ENCODE measurements around the gene CRMP1.
"Not testable (repeated sequence)": the region's sequence is repeated elsewhere in the genome, so short reads cannot be mapped to it uniquely, and the experiment has no call there.

CRMP1 gene

DNA sequence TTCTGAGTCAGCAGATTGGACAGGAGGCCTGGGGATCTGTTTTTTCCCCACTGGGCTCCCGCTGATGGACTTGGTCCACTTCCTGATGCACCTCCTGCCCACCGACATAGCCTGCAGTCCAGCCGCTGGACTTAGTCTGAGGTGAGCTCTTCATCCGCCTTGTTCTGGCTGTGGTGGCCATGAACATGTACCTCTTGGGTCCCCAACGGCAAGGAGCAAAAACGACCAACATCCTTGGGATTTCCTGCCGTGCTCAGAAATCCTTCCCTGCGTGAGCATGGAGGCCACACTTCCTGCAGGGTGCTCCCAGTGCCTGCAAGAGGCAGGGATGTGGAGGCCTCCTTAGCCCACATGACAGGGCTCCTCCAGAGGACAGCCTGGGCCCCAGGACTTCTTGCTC lies 76.8 kb downstream of the CRMP1 start:
- DNase-seq = no peak

DNA sequence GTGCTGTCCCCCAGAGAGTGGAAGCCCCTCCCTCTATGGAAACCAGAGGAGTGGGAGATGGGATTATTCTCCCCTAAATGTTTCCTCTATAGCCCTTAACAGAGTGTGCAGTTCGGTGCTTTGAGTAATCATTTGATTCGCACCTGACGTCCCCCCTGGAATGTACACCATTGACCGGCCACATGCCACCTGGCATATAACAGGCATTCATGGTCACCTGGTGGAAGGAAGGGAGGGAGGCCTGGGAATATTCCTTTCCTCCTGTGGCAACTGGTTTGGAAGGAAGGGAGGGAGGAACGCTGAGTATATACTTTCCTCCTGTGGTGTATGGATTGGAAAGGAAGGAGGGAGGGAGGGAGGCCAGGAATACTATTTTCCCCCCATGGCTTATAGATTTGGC lies 77.2 kb downstream of the CRMP1 start:
- no peak for DNase-seq

DNA sequence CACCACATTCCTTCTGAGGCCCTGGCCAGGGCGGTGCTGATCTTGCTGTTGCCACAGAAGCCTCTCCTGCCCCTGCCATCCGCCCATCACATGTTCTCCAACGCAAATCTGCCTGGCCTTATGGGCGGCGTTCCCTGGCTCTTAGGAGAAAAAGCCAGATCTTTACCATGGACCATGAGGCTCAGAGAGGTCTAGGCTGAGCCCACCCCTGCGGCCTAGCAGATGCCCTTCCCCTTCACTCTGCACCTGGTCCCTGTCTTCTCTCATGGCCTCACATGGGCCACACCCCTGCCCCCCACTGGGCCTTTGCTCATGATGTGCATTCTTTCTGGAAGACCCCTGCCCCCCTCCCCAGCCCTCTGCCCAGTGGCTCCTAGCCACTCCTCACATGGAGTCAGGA lies 78.5 kb downstream of the CRMP1 start:
- DNase-seq = no peak

DNA sequence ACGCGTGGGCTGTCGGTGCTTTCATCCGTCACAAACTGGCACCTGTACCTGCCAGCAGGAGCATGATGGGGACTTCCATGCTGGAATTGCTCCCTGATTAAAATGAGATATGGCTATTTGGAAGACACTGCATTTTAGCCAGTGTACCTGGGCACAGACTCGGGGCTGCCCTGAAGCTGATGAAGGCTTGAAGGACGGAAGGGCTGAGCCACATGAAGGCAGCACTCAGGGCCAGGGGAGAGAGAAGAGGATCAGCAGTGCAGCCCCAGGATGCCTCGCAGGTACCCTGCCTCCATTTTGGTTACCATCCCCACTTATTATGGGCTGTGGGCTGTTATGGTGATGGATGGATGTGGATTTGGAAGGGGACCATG lies 79.0 kb downstream of the CRMP1 start:
- no peak for DNase-seq

DNA sequence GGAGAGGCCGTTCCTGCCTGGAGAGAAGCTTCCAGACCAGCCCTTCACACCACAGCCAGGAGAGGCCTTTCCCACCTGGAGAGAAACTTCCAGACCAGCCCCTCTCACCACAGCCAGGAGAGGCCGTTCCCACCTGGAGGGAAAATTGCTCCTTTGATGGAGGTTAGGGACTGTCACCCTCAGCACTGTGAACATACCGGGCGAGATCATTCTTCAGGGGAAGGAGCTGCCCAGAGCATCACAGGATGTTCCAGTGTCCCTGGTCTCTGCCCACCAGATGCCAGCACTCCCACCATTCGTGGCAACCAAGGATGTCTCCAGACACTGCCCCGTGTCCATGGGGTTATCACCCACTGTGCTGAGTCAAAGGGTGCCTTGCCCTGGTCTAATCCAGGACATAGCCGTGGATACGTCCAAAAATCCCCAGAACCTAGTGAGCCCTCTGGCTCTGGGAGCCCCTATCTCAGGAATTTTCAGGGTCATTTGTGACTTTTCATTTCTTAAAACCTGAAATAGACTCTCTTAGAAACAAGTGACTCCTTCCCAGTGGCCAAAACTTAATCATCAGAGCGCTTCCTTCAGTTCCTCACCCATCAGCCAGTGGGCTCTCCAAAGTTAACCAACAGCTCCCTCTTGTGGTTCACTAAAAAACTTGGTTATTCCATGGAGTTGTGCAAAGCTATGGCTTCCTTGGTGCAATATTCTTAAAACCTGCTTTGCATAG lies 80.2 kb downstream of the CRMP1 start:
- no peak for DNase-seq

DNA sequence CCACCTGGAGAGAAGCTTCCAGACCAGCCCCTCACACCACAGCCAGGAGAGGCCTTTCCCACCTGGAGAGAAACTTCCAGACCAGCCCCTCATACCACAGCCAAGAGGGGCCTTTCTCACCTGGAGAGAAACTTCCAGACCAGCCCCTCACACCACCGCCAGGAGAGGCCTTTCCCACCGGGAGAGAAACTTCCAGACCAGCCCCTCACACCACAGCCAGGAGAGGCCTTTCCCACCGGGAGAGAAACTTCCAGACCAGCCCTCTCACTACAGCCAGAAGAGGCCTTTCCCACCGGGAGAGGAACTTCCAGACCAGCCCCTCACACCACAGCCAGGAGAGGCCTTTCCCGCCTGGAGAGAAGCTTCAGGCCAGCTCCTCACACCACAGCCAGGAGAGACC lies 80.8 kb downstream of the CRMP1 start:
- DNase-seq = not testable (repeated sequence)

DNA sequence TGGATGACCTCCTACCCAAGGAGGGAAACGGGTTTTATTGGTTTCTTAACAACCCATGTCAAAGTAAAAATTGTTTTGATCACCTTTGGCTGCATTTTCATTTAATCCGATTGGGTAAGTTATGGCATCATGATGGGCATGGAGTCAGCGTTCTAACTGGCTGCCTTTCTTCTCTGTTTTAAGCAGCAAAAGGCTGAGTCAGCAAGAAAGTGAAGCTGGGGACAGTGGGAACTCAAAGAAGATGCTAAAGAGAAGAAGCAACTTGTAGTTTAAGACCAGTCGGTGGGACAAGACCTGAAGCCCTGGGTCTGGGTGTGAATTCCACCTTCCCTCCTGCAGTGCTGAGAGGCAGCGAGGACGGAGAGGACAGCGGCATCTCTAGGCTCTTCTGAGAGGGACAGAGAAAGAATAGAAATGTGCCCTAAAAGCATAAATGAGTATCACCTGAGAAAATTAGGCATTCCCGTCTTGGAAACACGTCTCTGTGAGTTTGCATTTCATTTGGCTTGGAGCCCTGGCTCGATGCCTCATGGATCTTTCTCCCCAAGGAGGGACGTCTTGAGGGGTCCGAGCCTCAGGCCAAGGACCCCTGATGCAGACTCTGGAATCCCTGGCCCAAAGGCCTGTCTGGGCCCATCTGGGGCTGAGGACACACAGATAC lies 82.0 kb downstream of the CRMP1 start:
- no peak for DNase-seq

DNA sequence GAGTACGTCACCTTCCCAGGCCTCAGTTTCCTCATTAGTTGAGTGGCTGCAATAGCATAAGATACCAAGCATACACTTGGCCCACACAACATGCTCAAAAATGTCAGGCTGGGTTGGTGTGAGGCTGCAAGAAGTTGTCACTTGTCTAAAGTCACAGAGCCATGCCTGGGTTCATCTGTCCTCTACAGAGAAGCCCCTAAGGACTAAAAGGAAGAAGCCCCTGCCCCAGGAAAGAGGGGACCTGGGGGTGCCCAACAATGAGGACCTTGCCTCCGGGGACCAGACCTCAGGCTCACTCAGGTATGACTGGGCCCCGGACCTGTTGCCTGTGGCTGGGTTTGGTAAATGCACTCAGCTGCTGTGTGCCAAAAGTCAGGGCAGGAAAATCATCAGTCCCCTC lies 82.7 kb downstream of the CRMP1 start:
- DNase-seq = no peak

DNA sequence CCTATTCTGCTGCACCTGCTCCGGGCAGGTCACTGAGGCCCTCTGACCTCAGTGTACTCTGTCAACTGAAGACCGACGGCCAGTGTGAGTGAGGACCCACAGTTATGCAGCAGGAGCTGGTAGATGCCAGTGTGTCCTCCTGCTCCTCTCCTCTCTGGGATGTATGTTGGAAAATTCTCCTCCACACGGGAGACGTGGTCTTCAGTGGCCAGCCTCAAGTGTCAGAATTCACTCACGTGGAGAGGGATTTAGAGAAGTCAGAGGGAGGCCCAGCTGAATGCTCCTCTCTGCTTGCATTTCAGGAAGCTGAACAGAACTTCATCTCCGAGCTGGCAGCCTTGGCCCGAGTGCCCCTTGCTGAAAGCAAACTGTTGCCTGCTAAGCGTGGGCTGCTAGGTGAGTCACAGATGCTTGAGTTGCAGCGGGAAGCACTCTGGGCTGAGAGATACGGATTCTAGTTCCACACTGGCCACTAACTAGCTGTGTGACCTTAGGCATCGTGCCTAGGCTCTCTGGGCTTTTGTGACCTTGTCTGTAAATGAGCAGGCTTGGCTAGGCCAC lies 83.6 kb downstream of the CRMP1 start:
- DNase-seq = no peak

DNA sequence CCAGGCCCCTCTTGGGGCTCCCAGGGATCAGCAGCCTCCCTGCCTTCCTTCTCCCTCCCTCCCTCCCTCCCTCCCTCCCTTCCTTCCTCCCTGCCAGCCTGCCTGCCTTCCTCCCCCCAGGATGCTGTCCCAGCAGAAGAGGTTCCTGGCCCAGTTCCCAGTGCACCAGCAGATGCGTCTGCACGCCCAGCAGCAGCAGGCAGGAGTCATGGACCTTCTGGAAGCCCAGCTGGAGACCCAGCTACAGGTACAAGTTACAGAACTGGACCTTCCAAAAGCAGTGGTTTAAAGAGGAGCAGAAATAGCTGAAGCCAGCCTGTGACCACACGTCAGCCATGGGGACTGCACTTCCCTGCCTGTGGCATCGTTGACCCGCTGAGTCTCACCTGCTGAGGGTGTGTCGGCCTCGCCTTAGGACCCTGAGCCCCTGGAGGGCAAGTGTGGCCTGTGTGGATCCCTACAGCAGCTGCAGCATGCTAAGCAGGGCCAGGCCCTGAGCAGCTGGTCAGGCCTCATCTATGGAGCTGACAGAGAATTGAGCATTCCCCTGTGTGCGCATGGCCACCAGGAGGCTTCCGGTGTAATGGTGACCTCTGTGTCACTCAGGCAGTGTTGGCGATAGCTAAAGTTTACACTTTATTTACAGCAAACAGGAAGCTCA lies 84.7 kb downstream of the CRMP1 start:
- DNase-seq = no peak

DNA sequence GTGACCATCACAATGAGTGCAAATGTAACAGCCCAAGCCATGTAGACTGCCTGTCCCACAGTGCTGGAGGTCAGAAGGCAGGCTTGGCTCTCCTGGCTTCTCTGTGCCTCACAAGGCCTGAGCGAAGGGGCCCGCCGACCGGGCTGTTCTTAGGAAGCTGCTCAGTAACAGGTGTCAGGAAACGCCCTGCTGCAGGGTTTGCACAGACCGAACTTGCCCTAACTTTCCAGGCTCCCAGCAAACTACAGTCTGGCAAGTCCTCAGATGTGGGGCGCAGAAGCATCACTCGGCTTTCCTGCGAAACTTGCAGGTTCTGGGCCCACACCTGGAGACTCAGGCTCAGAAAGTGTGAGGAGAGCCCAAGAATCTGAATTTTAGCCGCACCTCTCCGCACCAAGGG lies 87.6 kb downstream of the CRMP1 start:
- DNase-seq = no peak

DNA sequence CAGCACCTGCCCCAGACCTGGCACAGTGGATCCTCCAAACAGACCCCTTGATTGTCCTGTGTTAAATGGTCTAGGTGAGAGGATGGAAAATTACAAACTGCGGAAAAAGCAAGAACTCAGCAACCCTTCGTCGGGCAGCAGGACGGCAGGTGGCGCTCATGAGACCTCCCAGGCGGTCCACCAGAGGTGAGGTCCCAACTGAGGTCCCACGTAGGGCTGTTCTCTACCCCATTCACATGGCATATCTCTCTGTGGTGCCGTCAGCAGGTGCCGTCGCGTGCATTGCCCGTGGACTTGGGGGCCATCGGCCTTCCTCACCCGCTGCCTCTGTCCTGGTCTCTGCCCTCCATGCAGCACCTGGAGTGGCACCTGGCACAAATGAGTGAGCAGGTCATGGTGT lies 88.2 kb downstream of the CRMP1 start:
- no peak for DNase-seq

DNA sequence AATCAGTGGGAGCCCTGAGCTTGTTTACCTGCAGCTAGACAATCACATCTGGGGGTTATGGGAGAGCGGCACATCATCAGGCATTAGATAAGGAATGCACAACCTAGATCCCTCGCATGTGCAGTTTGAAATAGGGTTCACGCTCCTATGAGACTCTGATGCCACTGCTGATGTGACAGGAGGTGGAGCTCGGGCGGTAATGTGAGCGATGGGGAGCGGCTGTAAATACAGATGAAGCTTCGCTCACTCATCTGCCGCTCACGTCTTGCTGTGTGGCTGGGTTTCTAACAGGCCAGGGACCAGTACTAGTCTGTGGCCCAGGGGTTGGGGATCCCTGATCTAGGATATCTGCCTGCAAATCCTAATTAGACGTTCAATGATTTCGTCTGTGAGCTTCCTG lies 90.3 kb downstream of the CRMP1 start:
- no peak for DNase-seq

DNA sequence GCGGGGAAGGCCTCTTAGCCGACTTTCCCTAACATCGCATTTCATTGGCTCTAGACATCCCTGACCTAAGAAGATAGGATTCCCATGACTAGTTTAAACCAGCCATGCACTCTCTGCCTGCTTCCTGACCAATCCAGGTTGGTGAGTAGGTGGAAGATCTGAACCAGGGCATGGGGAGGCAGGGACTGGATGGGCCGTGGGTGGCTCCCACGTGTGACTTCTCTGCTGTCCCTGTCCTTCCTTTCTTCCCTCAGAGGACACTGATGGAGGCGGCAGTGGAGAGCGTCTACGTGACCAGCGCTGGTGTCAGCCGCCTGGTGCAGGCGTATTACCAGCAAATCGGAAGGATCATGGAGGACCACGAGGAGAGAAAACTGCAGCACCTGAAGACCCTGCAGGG lies 91.2 kb downstream of the CRMP1 start:
- DNase-seq = no peak

DNA sequence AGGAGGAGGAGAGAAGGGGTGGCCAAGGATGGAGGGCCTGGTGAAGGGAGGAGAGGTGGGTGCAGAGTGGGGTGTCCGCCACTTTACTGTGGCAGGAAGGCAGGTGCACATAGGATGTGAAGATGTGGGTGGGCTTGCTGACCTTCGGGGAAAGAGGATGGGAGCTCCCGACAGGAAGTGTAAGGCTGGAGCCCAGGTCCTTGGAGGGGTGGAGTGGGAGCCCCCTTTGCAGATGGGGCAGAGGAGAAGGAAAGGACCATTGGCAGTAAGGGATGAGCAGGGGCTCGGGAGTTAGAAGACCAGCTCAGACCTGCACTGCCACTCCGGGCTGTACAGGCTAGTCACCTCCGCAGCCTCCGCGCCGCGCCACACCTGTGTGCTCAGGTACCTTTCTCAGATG lies 92.4 kb downstream of the CRMP1 start:
- DNase-seq = no peak

DNA sequence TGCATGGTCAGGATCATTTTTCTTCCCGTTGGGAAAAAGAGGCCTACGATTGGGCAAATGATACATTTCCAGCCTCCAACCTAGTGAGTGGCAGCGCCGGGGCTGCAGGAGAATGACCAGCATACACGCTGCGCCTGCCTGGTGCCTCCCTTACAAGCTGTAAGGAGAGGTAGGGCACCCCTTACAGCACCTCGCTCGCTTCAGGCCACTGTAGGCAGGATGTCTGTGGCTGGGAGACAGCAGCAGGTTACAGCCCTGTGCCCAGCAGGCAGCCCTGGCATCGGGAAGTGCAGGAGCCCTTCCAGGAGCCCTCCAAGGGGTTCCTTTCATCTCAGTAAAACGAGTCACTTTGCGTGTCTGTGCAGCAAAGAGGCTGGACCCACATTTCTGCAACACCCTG lies 93.5 kb downstream of the CRMP1 start:
- no peak for DNase-seq

DNA sequence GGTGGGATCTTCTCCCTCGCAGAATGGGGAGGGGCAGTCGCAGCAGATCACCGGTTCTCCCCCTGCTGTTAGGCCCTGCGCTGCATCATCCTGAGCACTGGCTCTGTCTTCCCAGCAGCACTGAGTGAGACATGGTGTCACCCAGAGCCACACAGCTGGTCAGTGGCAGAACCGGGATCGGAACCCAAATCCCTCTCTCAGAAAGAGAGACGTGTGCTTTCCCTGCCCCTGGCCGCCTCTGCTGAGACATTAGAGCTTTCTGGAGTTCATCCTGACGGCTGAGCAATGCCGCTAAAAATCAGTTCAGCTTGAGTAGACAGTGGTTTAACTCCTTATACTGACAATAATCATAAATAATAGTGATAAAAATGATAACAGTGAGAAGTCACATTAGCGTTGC lies 93.9 kb downstream of the CRMP1 start:
- no peak for DNase-seq

DNA sequence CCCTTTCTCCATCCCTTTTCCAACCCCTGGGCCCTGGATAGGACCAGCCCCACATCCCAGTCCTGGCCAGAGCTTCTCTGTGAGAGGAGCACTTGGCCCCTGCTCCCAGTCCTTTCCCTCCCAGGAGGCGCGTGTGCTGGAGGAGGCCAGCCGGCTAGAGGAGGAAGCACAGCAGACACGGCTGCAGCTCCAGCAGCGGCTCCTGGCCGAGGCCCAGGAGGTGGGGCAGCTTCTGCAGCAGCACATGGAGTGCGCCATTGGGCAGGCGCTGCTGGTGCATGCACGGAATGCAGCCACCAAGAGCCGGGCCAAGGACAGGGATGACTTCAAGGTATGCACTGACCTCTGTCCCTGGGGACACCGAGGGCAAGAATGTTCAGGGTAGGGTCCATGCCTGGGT lies 94.4 kb downstream of the CRMP1 start:
- no peak for DNase-seq

DNA sequence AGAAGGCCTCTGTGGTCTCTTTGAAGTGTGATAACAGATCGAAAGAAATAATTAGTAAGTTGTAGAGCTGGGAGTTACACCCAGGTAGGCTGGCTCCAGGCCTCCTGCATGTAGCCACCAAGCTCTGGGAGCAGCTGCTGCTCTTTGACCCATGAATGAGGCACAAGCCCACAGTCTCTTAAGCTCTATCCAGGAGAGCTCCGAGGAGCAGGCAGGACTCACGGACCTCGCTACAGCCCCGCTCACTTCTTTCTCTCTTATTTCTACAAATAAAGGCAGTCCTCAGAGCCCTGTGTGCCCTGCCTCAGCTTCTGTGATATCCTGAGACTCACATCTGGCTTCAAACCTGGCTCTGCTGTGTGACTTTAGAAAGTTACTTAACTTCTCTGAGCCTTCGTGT lies 95.0 kb downstream of the CRMP1 start:
- DNase-seq = no peak

DNA sequence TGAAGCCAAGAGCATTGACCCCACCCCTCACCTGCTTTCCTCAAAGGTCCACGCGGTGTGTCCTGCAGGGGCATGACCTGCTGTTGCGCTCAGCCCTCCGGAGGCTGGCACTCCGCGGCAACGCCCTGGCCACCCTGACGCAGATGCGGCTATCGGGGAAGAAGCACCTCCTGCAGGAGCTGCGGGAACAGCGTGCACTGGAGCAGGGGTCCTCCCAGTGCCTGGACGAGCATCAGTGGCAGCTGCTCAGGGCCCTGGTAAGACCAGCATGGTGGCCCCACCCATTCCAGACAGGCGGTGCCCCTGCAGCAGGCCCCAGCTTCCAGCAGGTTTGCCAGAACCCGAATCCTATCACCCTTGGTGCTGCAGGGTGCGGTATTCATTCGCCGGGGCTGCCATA lies 95.9 kb downstream of the CRMP1 start:
- DNase-seq = no peak

DNA sequence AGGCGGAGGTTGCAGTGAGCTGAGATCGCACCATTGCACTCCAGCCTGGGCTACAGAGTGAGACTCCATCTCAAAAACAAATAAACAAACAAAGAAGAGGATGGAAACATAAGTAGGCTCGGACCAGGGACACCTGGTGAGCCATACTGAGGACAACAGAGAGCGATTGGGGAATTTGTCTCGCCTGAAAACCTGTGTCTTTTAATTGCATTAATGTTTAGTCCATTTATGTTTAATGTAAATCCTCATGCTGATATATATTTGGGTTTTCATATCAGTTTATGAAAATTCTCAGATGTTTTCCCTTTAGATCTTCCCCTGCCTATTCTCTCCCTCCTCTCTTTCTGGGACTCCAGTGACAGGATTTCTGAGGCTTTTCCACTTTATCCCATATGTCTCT lies 97.3 kb downstream of the CRMP1 start:
- no peak for DNase-seq

DNA sequence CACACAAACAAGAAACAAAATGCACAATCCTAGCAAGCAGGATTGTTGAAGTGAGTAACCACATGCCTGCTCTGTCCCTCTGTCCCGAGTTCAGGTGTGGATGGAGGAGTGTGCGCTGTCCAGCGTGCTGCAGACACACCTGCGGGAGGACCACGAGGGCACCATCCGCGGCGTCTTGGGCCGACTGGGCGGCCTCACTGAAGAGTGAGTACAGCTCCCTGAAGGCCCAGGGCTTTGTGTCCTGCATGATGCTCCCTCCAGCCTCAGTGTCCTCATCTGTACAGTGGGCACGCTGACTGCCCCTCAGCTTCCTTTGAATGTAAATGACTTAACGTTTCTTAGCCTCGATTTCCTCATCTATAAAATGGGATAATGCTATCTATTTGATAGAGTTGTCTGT lies 99.4 kb downstream of the CRMP1 start:
- DNase-seq = no peak

DNA sequence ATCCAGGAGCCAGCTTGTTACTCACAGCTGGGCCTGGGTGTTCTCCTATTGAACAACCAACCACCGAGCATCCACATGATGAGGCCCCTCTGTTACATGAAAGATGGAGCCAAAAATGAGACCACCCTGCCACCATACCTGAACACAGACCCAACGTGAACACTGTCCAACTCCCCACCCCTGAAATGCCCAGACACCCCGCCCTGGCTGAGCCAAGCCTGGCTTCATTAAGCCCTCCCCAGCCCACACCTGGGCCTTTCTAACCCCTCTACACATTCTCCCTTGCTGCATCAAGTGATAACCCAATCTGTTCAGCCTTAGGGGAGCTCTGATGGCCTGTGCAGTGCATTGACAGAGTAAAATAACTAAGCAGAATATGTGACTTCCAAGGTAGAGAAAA lies 101.2 kb downstream of the CRMP1 start:
- DNase-seq = no peak

DNA sequence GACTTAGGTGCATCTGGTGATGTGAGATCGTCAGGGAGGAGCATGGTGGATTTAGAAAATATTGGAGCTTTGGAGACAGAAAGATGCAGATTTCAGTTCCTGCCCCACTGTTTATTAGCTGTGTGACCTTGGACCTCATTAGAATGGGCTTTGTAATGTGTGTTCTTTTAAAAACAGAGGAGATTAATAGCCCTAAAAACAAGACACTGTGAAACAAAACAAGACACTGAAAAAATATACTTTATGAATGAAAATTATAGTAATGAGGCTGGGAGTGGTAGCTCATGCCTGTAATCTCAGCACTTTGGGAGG lies 102.4 kb downstream of the CRMP1 start:
- no peak for DNase-seq

DNA sequence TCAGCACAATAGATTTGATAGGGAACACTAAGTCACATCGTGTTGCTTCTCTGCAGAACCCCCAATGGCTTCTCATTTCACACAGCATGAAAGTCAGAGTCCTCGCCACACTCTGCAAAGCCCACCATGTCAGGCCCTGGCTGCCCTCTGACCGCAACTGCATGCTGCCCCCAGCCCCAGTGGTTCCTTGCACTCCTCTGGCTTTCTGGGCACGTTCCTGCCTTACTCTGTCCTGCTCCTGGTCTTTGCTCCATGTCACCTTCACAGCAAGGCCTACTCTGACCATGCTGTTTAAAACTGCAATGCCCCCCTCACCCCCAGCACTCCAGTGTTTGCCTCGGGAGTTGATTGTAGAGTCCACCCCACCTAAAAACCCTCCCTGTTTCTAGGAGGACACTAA lies 103.7 kb downstream of the CRMP1 start:
- no peak for DNase-seq

All from activated T-cell treated with anti-CD3 and anti-CD28 coated beads for 4 hours (primary cell).